Cardiac muscle cell (in vitro differentiated cells and primary cell): Measurements from ENCODE around the gene GDE1. TPM values are rescaled to one million over a fixed set of nuclear protein-coding genes. Genes with fewer than 3 reads are reported as not detected.

Experiments used
- DNase-seq, 2 donors: peaks; one replicate each; pipeline versions ENCODE4 v3.0.0 to v3.0.0-alpha.2; 2010 to 2017; ENCODE audit warnings: low read depth in 1 of 2, low spot score in 1 of 2
- H3K27ac ChIP-seq: fragments of 200-600 bp; sonication (generic); 2 replicates; pipeline ENCODE4 v1.5.1; 2016
- H3K27me3 ChIP-seq: fragments of 200-600 bp; sonication (generic); 2 replicates; pipeline ENCODE4 v1.6.0; 2016; ENCODE audit warnings: control low read depth
- H3K36me3 ChIP-seq: fragments of 200-600 bp; sonication (generic); 2 replicates; pipeline ENCODE4 v1.5.1; 2016; ENCODE audit warnings: control low read depth
- H3K4me1 ChIP-seq: fragments of 200-600 bp; sonication (generic); 2 replicates; pipeline ENCODE4 v1.8.1; 2017; ENCODE audit warnings: low read depth, mild to moderate bottlenecking, mixed run types
- H3K4me3 ChIP-seq: fragments of 200-600 bp; sonication (generic); 2 replicates; pipeline ENCODE4 v1.5.1; 2016; ENCODE audit warnings: mild to moderate bottlenecking
- H3K9me3 ChIP-seq: fragments of 200-600 bp; sonication (generic); 2 replicates; pipeline ENCODE4 v1.5.1; 2017; ENCODE audit warnings: low read depth, mild to moderate bottlenecking, control low read depth
- CTCF ChIP-seq: IDR thresholded peaks from 2 replicates; pipeline ENCODE4 v1.5.1; 2012; ENCODE audit warnings: low read depth, mild to moderate bottlenecking, low read length
- polyA plus RNA-seq: library from polyadenylated mRNA; unstranded; fragments of >200 nt; fragmentation: Nextera tagmentation; extraction: Ambion mirVana; gene quantifications from 2 replicates; pipeline ENCODE4 v1.2.1, GENCODE V29; 2016
- total RNA-seq: library from RNA; depleted of rRNA; stranded (reverse); fragments of >200 nt; gene quantifications from 2 replicates; pipeline ENCODE4 v1.2.3, GENCODE V29; 2016

Gene GDE1
- total and polyA plus RNA-seq, 2 experiments from 2014 or later: 52.7 to 84.6 TPM

GRCh38 chr16:19505600-19506303 is 16.1 kb downstream of the GDE1 start:
- Histone ChIP-seq H3K4me3 (no peak overlapping the region), H3K27ac (no peak overlapping the region), H3K27me3 (no peaks in the 10 kb centered on the region), H3K9me3 (no peaks in the 10 kb centered on the region), H3K36me3 (peaks cover 51% of the 10 kb centered on the region), H3K4me1 (no peaks in the 10 kb centered on the region)
- peak in 1 of 2 donors; percentile 63 for DNase-seq
- TF ChIP-seq CTCF: no peak

- H3K4me1 ChIP-seq: no peaks in the 10 kb centered on the region
- H3K27me3 ChIP-seq: no peaks in the 10 kb centered on the region
- no peaks in the 10 kb centered on the region for H3K9me3 ChIP-seq
- H3K36me3 ChIP-seq: peaks cover 34% of the 10 kb centered on the region
- no peak overlapping the region for H3K4me3 ChIP-seq
- TF ChIP-seq CTCF: no peak
- H3K27ac ChIP-seq: no peak overlapping the region
- DNase-seq: no peak
Measured at GRCh38 chr16:19503461-19504075, 18.3 kb downstream of the GDE1 start.

- Histone ChIP-seq H3K4me1 (no peaks in the 10 kb centered on the region), H3K27me3 (no peaks in the 10 kb centered on the region), H3K27ac (no peak overlapping the region), H3K9me3 (no peaks in the 10 kb centered on the region), H3K4me3 (no peak overlapping the region), H3K36me3 (peaks cover 28% of the 10 kb centered on the region)
- peak; percentile 80 for TF ChIP-seq CTCF
- peak; percentile 77 to 86 for DNase-seq
Measured at GRCh38 chr16:19502395-19503131, 19.3 kb downstream of the GDE1 start.

- no peak for TF ChIP-seq CTCF
- Histone ChIP-seq H3K9me3 (no peaks in the 10 kb centered on the region), H3K27me3 (no peaks in the 10 kb centered on the region), H3K4me1 (no peaks in the 10 kb centered on the region), H3K36me3 (peaks cover 9% of the 10 kb centered on the region), H3K27ac (no peak overlapping the region), H3K4me3 (no peak overlapping the region)
- no peak for DNase-seq
Measured at GRCh38 chr16:19499481-19499880, 22.4 kb downstream of the GDE1 start.

- DNase-seq: no peak
- Histone ChIP-seq H3K4me3 (no peak overlapping the region), H3K36me3 (peaks cover 5% of the 10 kb centered on the region), H3K27me3 (no peaks in the 10 kb centered on the region), H3K27ac (no peak overlapping the region), H3K4me1 (no peaks in the 10 kb centered on the region), H3K9me3 (no peaks in the 10 kb centered on the region)
- TF ChIP-seq CTCF: no peak
Measured at GRCh38 chr16:19499006-19499405, 22.9 kb downstream of the GDE1 start.
